ENCODE data around the gene RAB44. TPM values are rescaled to one million over a fixed set of nuclear protein-coding genes. Genes with fewer than 3 reads are reported as not detected.
"Not testable (repeated sequence)": the region's sequence is repeated elsewhere in the genome, so short reads cannot be mapped to it uniquely, and the experiment has no call there.

RAB44 gene
- total RNA-seq, 1 donor from 2014 or later, result 0.95 TPM

DNA sequence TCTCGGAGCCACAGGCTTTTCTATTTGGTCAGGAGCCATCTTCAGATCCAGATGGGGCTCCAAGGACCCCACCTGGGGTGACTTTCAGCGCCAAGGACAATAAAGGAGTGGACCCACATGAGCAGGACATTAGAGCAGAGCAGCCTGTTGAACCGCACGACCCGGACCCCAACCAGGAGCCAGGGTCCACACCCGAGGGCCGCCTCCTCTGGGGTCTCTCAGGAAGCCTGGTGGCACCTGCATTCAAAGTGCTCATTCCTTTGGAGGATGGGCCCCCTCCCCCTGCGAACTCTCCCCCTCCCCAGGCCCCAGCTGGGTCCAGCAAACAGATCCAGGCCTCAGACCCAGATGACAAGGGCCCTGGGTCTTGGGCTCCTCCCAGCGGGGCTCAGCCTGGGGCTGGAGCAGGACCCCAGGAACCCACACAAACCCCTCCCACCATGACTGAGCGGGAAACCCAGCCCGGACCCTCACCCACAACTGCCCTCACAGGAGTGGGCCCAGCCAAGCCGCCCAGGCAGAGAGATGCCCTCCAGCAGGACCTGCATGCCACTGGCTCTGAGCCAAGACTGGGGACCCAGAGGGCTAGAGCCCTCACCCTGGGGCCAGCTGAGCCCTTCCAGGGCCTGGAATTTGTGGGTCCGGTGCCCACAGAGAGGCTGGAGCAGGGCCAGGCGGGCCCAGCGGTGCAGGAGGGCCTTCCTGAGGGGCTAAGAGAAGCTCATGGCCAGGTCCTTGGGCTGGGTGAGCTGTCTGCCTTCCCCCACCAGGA lies 23.9 kb downstream of the RAB44 start:
- Histone ChIP-seq H3K4me1 (no peaks in the 10 kb centered on the region), H3K4me3 (no peak overlapping the region), H3K36me3 (no peaks in the 10 kb centered on the region), H3K27ac (no peak overlapping the region), H3K9me3 (no peaks in the 10 kb centered on the region), H3K27me3 (ENCODE audit: low read depth) (no peaks in the 10 kb centered on the region)
- ATAC-seq, result no peak
- no peak for TF ChIP-seq CTCF (IDR thresholded peaks at IDR 0.05)
- intact Hi-C loops (cut with DNase I), result no loop called here
- peak; percentile 32 for DNase-seq

- Histone ChIP-seq H3K27ac (no peak overlapping the region), H3K9me3 (no peaks in the 10 kb centered on the region), H3K4me3 (no peak overlapping the region), H3K36me3 (no peaks in the 10 kb centered on the region), H3K4me1 (no peaks in the 10 kb centered on the region), H3K27me3 (ENCODE audit: low read depth) (no peaks in the 10 kb centered on the region)
- TF ChIP-seq CTCF (IDR thresholded peaks at IDR 0.05), result no peak
- ATAC-seq (no peak), DNase-seq (peak; percentile 20)
- intact Hi-C loops (cut with DNase I), result no loop called here
Measured at GRCh38 chr6:36722365-36722764, 24.7 kb downstream of the RAB44 start.

DNA sequence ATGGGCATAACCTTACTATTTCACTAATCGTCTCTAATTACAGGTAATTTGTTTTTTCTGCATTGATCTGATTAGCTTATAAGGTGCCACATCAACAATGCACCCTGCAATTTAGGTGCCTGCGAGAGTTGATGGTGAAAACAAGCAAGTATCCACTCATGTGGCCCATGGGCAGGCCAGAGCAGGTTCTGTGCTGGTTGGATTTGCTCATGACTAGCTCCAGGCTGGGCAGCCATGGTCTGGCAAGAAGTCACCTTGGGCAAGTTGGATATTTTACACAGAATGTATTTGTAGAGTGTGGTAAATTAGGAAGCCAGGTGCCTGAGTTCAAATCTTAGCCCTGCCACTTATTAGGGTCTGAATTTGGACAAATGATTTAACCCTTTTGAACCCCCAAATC lies 25.3 kb downstream of the RAB44 start:
- no peaks in the 10 kb centered on the region for H3K36me3 ChIP-seq
- no peak for TF ChIP-seq CTCF (IDR thresholded peaks at IDR 0.05)
- DNase-seq (peak; percentile 28), ATAC-seq (no peak)
- no peaks in the 10 kb centered on the region for H3K4me1 ChIP-seq
- no peak overlapping the region for H3K4me3 ChIP-seq
- intact Hi-C loops (cut with DNase I), result no loop called here
- no peak overlapping the region for H3K27ac ChIP-seq
- H3K27me3 ChIP-seq (ENCODE audit: low read depth), result no peaks in the 10 kb centered on the region
- H3K9me3 ChIP-seq, result no peaks in the 10 kb centered on the region

- H3K36me3 ChIP-seq; intact Hi-C loops (cut with DNase I); ATAC-seq: not testable (repeated sequence)
Measured at GRCh38 chr6:36723992-36724391, 26.4 kb downstream of the RAB44 start.

GRCh38 chr6:36724514-36725390 lies 27.1 kb downstream of the RAB44 start:
- no peaks in the 10 kb centered on the region for H3K36me3 ChIP-seq
- no peaks in the 10 kb centered on the region for H3K9me3 ChIP-seq
- no peak overlapping the region for H3K27ac ChIP-seq
- DNase-seq (peak; percentile 77), ATAC-seq (peak; percentile 60 to 76)
- no peaks in the 10 kb centered on the region for H3K27me3 ChIP-seq (ENCODE audit: low read depth)
- no peak overlapping the region for H3K4me3 ChIP-seq
- intact Hi-C loops (cut with DNase I), result no loop called here
- peak; percentile 50 for TF ChIP-seq CTCF (IDR thresholded peaks at IDR 0.05)
- no peaks in the 10 kb centered on the region for H3K4me1 ChIP-seq

More at GRCh38 chr6:36723992-36724391, 26.4 kb downstream of the RAB44 start:
- H3K4me3 ChIP-seq; H3K27ac ChIP-seq; H3K9me3 ChIP-seq; H3K27me3 ChIP-seq (ENCODE audit: low read depth); H3K4me1 ChIP-seq: not testable (repeated sequence)
- peak; percentile 7 for DNase-seq

- Histone ChIP-seq H3K4me3 (no peak overlapping the region), H3K27ac (no peak overlapping the region), H3K9me3 (no peaks in the 10 kb centered on the region), H3K36me3 (no peaks in the 10 kb centered on the region), H3K4me1 (no peaks in the 10 kb centered on the region), H3K27me3 (ENCODE audit: low read depth) (no peaks in the 10 kb centered on the region)
- no peak for TF ChIP-seq CTCF (IDR thresholded peaks at IDR 0.05)
- DNase-seq, result peak; percentile 16
- ATAC-seq, result no peak
- intact Hi-C loops (cut with DNase I), result no loop called here
Measured at GRCh38 chr6:36725581-36725980, 28.0 kb downstream of the RAB44 start.

Measured in lower lobe of right lung (tissue), 2 donors.